ENCODE data around the gene RETREG2.

- TF ChIP-seq POLR2A (IDR thresholded peaks at IDR 0.05) (no peak), CTCF (IDR thresholded peaks at IDR 0.05) (no peak)
Observed at GRCh38 chr2:219181531-219181930, 3.5 kb downstream of the RETREG2 start.

Data from uterus (tissue), 2 donors.